ENCODE results near the gene RITA1.
A peak's percentile ranks its signal among the peaks of the same experiment; 100 is the strongest.

RITA1 gene

DNA sequence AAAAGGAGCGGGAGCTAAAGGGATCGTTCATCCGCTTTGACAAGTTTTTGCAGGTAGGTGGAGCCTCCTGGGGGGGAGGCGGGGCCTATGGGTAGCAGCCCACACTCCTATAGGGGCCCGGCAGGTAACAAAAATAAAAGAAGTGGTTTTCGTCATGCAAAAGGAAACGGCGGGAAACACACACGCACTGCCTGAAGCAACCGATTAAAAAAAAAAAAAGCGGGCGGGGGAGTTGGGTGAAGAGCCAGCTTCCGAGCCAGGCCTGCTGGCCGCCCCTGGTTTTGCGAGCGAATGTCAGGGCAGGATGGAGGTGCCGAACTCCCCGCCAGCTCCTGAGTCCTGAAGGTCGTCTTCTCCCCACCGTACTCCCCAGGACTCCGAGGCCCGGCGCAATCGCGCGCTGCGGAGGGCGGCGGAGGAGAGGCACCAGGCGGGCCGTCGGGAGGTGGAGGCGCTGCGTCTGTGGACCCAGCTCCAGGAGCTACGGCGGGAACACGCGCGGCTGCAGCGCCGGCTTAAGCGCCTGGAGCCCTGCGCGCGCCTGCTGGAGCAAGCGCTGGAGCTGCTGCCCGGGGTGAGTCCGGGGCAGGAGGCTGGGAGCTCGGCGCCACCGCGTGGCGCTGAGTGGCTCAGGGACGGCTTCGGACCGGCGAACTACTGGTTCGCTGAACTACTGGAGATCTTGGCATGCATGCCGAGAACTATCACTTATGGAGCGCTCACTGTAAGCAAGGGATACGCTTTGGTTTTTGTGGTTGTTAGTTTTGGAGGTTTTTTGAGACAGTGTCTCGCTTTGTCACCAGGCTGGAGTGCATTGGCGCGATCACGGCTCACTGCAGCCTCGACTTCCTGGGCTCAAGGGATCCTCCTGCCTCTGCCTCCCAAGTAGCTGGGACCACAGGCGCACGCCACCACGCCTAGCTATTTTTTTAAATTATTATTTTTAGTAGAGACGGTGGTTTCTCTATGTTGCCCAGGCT is 32.4 kb upstream of the RITA1 start:
- no peaks in the 10 kb centered on the region for H3K9me3 ChIP-seq (ENCODE audit: low read length)
- peaks cover 9% of the 10 kb centered on the region for H3F3A ChIP-seq (ENCODE audit: insufficient read depth, low read length)
- H3K4me2 ChIP-seq (ENCODE audit: low read length) = peak overlapping the region; percentile 79
- peaks cover 7% of the 10 kb centered on the region for H3K79me2 ChIP-seq (ENCODE audit: insufficient read depth, low read length)
- H3K9ac ChIP-seq (ENCODE audit: low read length) = peak overlapping the region; percentile 99
- H3K9me2 ChIP-seq (ENCODE audit: low read depth, low read length) = no peaks in the 10 kb centered on the region
- H4K20me1 ChIP-seq (ENCODE audit: insufficient read depth, low read length) = no peaks in the 10 kb centered on the region
- peaks cover 19% of the 10 kb centered on the region; the same call in 1 of the 2 replicates for H3K36me3 ChIP-seq (ENCODE audit: insufficient read depth, low read length)
- H3K27ac ChIP-seq (ENCODE audit: low read depth, low read length, poor library complexity, severe bottlenecking) = peak overlapping the region; percentile 92
- no peak overlapping the region for H2AFZ ChIP-seq (ENCODE audit: low read length)
- H3K4me3 ChIP-seq (ENCODE audit: low read depth, low read length, poor library complexity, severe bottlenecking) = peak overlapping the region; percentile 88
- H3K27me3 ChIP-seq (ENCODE audit: insufficient read depth, low read length) = no peaks in the 10 kb centered on the region
- peaks cover 73% of the 10 kb centered on the region for H3K4me1 ChIP-seq (ENCODE audit: insufficient read depth, low read length, severe bottlenecking)
- TF ChIP-seq, protein P1, sequence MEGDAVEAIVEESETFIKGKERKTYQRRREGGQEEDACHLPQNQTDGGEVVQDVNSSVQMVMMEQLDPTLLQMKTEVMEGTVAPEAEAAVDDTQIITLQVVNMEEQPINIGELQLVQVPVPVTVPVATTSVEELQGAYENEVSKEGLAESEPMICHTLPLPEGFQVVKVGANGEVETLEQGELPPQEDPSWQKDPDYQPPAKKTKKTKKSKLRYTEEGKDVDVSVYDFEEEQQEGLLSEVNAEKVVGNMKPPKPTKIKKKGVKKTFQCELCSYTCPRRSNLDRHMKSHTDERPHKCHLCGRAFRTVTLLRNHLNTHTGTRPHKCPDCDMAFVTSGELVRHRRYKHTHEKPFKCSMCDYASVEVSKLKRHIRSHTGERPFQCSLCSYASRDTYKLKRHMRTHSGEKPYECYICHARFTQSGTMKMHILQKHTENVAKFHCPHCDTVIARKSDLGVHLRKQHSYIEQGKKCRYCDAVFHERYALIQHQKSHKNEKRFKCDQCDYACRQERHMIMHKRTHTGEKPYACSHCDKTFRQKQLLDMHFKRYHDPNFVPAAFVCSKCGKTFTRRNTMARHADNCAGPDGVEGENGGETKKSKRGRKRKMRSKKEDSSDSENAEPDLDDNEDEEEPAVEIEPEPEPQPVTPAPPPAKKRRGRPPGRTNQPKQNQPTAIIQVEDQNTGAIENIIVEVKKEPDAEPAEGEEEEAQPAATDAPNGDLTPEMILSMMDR (IDR thresholded peaks at IDR 0.05; ENCODE audit: low read length) = peak; percentile 70
- TF ChIP-seq EZH2 (IDR thresholded peaks at IDR 0.05; ENCODE audit: borderline replicate concordance, low read length) = no peak

DNA sequence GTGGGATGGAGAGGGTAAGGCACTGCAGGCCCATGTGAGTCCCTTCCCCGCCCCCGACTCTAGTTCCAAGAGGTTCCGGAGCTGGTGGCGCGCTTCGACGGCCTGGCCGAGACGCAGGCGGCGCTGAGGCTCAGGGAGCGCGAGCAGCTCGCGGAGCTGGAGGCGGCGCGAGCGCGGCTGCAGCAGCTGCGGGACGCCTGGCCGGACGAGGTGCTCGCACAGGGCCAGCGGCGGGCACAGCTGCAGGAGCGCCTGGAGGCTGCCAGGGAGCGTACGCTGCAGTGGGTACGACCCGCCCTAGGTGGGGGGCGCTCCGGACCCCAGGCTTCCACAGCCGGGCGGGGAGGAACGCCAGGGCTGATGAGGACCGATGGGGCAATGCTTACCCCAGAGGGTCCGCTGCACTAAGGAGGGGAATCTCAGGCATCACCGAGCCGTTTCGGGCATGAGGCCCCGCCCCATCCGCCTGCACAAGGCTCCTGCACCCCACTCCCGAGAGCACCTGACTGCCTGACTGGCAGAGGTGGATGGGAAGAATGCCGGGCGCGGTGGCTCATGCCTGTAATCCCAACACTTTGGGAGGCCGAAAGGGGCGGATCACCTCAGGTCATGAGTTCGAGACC is 31.1 kb upstream of the RITA1 start:
- Histone ChIP-seq H3K27me3 (ENCODE audit: insufficient read depth, low read length) (no peaks in the 10 kb centered on the region), H3K27ac (ENCODE audit: low read depth, low read length, poor library complexity, severe bottlenecking) (peak overlapping the region; percentile 92), H4K20me1 (ENCODE audit: insufficient read depth, low read length) (no peaks in the 10 kb centered on the region), H3K79me2 (ENCODE audit: insufficient read depth, low read length) (peaks cover 7% of the 10 kb centered on the region), H3K4me2 (ENCODE audit: low read length) (peak overlapping the region; percentile 79), H3K4me3 (ENCODE audit: low read depth, low read length, poor library complexity, severe bottlenecking) (peak overlapping the region; percentile 88), H3K36me3 (ENCODE audit: insufficient read depth, low read length) (peaks cover 33% of the 10 kb centered on the region; the same call in 1 of the 2 replicates), H2AFZ (ENCODE audit: low read length) (no peak overlapping the region), H3K4me1 (ENCODE audit: insufficient read depth, low read length, severe bottlenecking) (peaks cover 84% of the 10 kb centered on the region), H3F3A (ENCODE audit: insufficient read depth, low read length) (peaks cover 9% of the 10 kb centered on the region), H3K9me3 (ENCODE audit: low read length) (no peaks in the 10 kb centered on the region), H3K9ac (ENCODE audit: low read length) (peak overlapping the region; percentile 99), H3K9me2 (ENCODE audit: low read depth, low read length) (no peaks in the 10 kb centered on the region)
- no peak for TF ChIP-seq EZH2 (IDR thresholded peaks at IDR 0.05; ENCODE audit: borderline replicate concordance, low read length)
- TF ChIP-seq, protein P1 (IDR thresholded peaks at IDR 0.05; ENCODE audit: low read length) = peak; percentile 9; the same call in 1 of the 2 replicates

DNA sequence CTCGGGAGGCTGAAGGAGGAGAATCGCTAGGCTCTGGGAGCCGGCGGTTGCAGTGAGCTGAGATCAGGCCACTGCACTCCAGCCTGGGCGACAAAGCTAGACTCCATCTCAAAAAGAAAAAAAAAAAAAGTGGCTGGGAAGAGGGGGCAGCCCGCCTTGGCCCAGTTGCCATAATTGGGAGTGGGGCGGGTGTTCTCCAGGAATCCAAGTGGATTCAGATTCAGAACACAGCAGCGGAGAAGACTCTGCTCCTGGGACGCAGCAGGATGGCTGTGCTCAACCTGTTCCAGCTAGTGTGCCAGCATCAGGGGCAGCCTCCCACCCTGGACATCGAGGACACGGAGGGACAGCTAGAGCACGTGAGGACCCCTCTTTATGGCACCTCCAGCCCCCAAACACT is 30.5 kb upstream of the RITA1 start:
- Histone ChIP-seq H3K27ac (ENCODE audit: low read depth, low read length, poor library complexity, severe bottlenecking) (peak overlapping the region; percentile 92), H3K4me2 (ENCODE audit: low read length) (peak overlapping the region; percentile 79), H3K4me3 (ENCODE audit: low read depth, low read length, poor library complexity, severe bottlenecking) (peak overlapping the region; percentile 88), H3F3A (ENCODE audit: insufficient read depth, low read length) (peaks cover 9% of the 10 kb centered on the region), H3K9me3 (ENCODE audit: low read length) (no peaks in the 10 kb centered on the region), H3K9ac (ENCODE audit: low read length) (peak overlapping the region; percentile 99), H3K4me1 (ENCODE audit: insufficient read depth, low read length, severe bottlenecking) (peaks cover 84% of the 10 kb centered on the region), H4K20me1 (ENCODE audit: insufficient read depth, low read length) (no peaks in the 10 kb centered on the region), H2AFZ (ENCODE audit: low read length) (no peak overlapping the region), H3K36me3 (ENCODE audit: insufficient read depth, low read length) (peaks cover 39% of the 10 kb centered on the region; the same call in 1 of the 2 replicates), H3K27me3 (ENCODE audit: insufficient read depth, low read length) (no peaks in the 10 kb centered on the region), H3K9me2 (ENCODE audit: low read depth, low read length) (no peaks in the 10 kb centered on the region), H3K79me2 (ENCODE audit: insufficient read depth, low read length) (peaks cover 7% of the 10 kb centered on the region)
- TF ChIP-seq, protein P1 (IDR thresholded peaks at IDR 0.05; ENCODE audit: low read length) = no peak
- TF ChIP-seq EZH2 (IDR thresholded peaks at IDR 0.05; ENCODE audit: borderline replicate concordance, low read length) = no peak

Measured in OCI-LY1 (cell line).